HG03571 (cell line): ENCODE data around the gene MRPS27.

ENCODE experiments used
- ATAC-seq: cut with Tn5 transposase; IDR thresholded peaks from one replicate; pipeline ENCODE4 v1.9.1; 2021; ENCODE audit not compliant: unreplicated experiment

MRPS27 gene

GRCh38 chr5:72292411-72292810 lies 27.6 kb downstream of the MRPS27 start:
- no peak for ATAC-seq

GRCh38 chr5:72291601-72292000 lies 28.4 kb downstream of the MRPS27 start:
- no peak for ATAC-seq

GRCh38 chr5:72290356-72291133 lies 29.5 kb downstream of the MRPS27 start:
- no peak for ATAC-seq

DNA sequence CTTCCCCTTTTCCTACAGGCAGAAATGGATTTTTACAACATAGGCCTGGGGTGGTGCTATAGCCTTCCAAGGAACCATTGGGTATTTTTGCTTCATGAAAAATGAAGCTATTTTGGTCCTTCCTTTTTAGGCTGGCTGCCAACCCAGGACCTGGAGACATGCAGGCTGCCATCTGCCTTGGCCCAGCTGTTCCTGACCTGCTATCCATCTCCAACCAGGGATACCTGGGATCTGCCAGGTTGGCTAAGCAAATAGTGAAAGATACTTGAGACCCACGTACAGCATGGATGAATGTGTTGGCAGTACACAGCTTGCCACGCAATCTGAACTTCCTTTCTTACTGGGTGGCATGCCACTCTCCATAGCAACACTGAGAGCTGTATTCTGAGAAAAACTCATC lies 31.1 kb downstream of the MRPS27 start:
- ATAC-seq = no peak

DNA sequence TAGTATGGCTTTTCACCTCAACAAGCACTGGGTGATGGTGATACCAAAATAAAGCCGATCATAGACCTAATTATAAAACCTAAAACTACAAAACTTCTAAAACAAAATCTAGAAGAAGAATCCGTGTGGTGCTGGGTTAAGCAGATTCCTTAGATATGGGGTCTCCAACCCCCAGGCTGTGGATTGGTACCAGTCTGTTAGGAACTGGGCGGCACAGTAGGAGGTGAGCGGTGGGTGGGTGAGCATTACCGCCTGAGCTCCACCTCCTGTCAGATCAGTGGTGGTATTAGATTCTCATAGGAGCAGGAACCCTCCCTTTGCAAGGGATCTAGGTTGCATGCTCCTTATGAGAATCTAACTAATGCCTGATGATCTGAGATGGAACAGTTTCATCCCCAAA lies 33.2 kb downstream of the MRPS27 start:
- ATAC-seq = no peak

- no peak for ATAC-seq
Observed at GRCh38 chr5:72285424-72285821, 34.6 kb downstream of the MRPS27 start.

DNA sequence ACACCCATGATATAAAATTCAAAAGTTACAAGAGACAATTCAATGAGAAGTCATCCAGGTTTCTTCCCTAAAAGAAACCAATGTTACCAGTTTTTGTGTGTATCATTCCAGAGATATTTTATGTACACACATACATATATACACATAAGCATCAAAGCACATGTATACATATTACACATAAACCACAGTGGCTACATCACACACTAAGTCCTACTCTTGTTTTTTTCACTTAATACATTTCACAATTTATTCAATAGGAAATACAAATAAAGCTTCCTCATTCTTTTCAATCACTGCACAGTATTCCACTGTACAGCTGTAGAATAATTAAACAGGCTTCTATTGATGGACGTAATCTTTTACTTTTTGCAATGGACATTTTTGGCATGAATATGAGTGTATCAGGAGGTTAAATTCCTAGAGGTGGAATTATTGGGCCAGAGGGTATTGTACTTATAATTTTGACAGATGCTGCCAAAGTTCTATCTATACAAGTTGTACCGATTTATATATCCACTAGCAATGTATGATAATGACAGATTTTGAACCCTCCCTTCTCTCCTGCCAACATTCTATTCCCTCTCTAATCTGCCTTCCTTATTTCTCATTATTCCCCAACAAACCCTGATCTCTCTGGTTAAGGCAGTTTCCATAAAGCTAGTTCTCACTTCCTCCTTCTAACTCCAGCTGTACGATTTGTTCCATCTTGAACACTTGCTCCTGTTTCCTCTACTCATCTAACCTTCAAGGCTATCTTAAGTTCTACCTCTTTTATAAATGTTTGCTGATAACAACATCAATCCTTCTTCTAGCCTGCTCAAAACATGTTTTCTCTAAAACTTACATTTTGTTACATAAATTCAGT lies 35.2 kb downstream of the MRPS27 start:
- no peak for ATAC-seq

- no peak for ATAC-seq
Observed at GRCh38 chr5:72283358-72283757, 36.7 kb downstream of the MRPS27 start.

- no peak for ATAC-seq
Observed at GRCh38 chr5:72282878-72283277, 37.2 kb downstream of the MRPS27 start.

GRCh38 chr5:72281764-72282499 lies 38.1 kb downstream of the MRPS27 start:
- no peak for ATAC-seq

GRCh38 chr5:72281430-72281763 lies 38.6 kb downstream of the MRPS27 start:
- no peak for ATAC-seq

DNA sequence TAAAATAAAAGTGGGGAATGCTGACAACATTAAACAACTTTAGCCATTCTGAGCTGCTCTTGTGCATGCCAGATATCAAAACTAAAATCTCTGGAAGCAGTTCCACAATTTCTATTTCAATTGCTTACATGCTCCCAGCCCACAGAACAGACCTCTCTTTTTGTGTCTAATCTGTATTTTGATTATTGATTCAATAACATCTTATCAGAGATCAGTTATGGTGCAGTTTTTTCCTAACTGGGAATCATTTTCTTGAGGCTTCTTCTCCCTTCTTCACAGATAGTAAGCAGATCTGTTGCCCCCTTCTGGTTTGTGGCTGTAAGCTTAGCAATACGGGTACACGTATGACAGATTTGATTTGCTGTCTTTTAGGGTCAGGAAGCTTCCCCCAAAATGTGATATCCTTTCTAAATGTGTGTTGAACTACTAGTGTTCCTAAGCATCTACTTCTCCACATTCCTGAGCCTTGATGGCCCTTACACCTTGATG lies 39.4 kb downstream of the MRPS27 start:
- ATAC-seq = no peak

DNA sequence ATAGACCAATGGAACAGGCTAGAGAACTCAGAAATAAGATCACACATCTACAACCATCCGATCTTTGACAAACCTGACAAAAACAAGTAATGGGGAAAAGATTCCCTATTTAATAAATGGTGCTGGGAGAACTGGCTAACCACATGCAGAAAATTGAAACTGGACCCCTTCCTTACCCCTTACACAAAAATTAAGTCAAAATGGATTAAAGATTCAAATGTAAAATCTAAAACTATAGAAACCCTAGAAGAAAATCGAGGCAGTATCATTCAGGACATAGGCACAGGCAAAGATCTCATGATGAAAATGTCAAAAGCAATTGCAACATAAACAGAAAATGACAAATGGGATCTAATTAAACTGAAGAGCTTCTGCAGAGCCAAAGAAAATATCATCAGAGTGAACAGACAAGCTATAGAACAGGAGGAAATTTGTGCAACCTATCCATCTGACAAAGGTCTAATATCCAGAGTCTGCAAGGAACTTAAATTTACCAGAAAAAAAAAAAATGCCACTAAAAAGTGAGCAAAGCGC lies 43.8 kb downstream of the MRPS27 start:
- ATAC-seq = no peak

DNA sequence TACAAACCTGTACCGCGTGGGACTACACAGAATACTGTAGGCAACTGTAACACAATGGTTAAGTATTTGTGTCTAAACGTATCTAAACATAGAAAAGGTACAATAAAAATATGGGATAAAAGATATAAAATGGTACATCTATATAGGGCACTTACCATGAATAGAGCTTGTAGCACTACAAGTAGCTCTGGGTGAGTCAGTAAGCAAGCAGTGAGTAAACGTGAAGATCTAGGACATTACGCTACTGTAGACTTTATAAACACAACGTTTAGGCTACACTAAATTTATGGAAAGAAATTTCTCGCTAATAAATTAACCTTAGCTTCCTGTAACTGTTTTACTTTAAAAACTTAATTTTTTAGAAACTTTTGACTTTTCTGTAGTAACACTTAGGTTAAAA lies 46.5 kb downstream of the MRPS27 start:
- ATAC-seq = no peak

- no peak for ATAC-seq
Observed at GRCh38 chr5:72272398-72272797, 47.6 kb downstream of the MRPS27 start.

GRCh38 chr5:72271702-72272101 lies 48.3 kb downstream of the MRPS27 start:
- no peak for ATAC-seq

GRCh38 chr5:72270037-72270436 lies 50.0 kb downstream of the MRPS27 start:
- ATAC-seq = no peak

GRCh38 chr5:72269411-72269780 lies 50.6 kb downstream of the MRPS27 start:
- ATAC-seq = no peak

DNA sequence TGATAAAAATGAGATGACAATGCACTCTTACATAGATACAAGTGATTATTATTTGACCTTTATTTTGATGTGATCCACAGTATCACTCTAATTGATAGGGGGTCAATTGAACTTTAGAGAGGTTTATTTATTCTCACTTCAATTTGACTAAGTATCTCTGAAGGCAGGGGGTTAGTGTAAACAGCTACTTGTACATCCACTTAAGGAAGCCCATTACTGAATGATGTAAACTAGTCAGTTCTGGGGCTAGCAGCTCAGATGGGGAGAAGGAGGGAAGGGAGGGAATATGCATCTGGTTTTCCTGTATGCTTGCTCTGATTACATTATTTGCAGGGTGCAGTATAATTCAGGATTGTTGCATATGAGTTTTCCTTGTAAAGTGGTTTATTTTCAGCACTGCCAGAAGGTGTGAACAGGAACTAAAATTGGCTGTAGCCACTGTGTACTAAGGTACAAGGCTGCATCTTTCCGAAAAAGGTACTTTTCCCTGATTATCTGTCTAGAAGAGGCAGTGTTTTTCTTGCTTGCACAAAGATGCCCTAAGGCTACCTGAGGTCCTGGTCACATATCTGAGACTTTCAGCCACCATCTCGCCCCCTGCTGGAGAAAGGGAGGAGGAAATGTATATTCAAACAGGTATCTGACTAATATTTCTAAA lies 51.2 kb downstream of the MRPS27 start:
- no peak for ATAC-seq

- no peak for ATAC-seq
Observed at GRCh38 chr5:72268260-72268659, 51.8 kb downstream of the MRPS27 start.

GRCh38 chr5:72267685-72268084 lies 52.4 kb downstream of the MRPS27 start:
- ATAC-seq = no peak
